HG03558 (cell line): ENCODE results near the gene TANC1.
"Not testable (repeated sequence)": the region's sequence is repeated elsewhere in the genome, so short reads cannot be mapped to it uniquely, and the experiment has no call there.

Experiments
- ATAC-seq: cut with Tn5 transposase; IDR thresholded peaks from one replicate; pipeline ENCODE4 v1.9.1; 2021; ENCODE audit warnings: moderate number of reproducible peaks; ENCODE audit not compliant: unreplicated experiment; ENCODE audit errors: extremely low read depth

TANC1 gene

GRCh38 chr2:159080641-159081040 lies 112.2 kb downstream of the TANC1 start:
- no peak for ATAC-seq

DNA sequence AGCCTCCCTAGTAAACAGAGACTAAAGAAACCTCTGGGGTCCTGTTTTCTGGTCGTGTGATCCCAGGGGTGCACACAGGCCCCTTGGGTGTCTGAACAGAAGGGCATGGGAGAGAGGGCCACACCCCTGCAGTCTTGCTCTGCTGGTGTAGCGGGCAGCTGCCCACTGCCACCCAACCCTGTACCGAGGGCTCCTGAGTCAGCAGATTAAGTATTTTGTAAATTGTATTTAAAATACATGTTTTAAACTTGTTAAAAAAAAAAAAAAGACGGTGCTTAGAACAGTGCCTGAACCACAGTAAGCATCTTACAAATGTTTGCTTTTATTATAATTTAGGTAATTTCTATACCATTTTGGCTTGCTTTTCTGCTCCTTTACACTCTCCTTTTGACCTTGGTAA lies 113.7 kb downstream of the TANC1 start:
- no peak for ATAC-seq

GRCh38 chr2:159084384-159085370 lies 116.2 kb downstream of the TANC1 start:
- ATAC-seq, result no peak

DNA sequence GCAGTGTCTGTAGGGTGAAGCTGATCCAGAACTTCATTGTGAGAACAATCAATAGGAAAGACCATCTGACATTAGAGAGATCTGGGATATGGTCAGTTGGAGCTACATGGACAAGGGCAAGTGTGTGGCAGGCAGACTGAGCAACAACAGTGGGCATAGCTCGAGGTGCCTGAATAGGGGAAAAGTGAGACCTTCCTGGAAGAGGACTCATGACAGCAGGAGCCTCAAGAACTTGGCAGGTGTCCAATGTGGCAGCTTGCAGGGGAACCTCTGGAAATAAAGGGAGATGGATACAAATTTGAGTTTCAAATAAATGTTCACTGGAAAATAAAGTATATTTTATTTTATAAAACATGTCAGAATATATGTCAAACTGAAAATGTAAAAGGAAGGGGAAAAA lies 117.9 kb downstream of the TANC1 start:
- no peak for ATAC-seq

GRCh38 chr2:159086826-159087225 lies 118.4 kb downstream of the TANC1 start:
- ATAC-seq, result no peak

DNA sequence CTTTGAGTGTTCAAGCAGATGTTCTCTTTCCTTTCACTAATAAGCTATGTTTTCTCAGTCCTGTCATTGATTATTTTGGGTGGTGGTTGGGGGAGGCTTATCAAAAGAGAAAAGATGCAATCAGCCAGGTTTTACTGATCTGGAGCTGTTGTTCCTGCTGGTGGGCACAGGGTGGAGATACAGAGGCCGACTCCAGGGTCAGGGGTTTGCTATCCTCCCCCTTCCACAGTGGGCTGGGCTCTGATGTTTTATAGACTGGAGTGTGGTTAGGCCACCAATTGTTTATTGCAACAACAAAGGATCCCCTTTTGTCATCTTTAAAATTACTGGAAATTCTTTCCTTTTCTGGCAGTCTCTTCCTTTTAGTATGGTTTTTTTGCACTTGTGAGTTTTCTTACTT lies 120.5 kb downstream of the TANC1 start:
- no peak for ATAC-seq

GRCh38 chr2:159089543-159089942 lies 121.1 kb downstream of the TANC1 start:
- no peak for ATAC-seq

- ATAC-seq, result peak; percentile 53
These were observed 122.2 kb downstream of the TANC1 start for GRCh38 chr2:159090514-159091201.

GRCh38 chr2:159091381-159091780 lies 122.9 kb downstream of the TANC1 start:
- no peak for ATAC-seq

- no peak for ATAC-seq
These were observed 123.5 kb downstream of the TANC1 start for GRCh38 chr2:159091976-159092375.

DNA sequence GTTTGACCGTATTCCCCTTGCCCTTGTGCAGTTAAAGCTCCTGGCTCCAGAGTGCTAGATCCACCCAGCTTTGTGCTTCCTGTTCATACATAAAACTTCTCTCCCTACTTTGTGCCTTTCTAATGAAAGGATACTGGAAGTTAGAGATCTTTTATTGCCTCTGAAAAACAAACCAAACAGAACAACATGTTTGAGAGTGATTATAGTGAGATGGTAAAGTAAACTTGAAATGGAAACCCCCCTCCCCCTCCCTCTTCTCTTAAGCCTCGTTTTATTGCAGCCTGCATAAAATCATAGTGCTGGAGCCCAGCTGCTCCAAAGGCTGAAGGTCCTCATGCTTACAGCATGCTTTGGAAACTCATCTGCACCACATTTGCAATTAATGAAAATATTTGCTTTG lies 125.1 kb downstream of the TANC1 start:
- ATAC-seq, result no peak

- no peak for ATAC-seq
These were observed 125.8 kb downstream of the TANC1 start for GRCh38 chr2:159094173-159094737.

DNA sequence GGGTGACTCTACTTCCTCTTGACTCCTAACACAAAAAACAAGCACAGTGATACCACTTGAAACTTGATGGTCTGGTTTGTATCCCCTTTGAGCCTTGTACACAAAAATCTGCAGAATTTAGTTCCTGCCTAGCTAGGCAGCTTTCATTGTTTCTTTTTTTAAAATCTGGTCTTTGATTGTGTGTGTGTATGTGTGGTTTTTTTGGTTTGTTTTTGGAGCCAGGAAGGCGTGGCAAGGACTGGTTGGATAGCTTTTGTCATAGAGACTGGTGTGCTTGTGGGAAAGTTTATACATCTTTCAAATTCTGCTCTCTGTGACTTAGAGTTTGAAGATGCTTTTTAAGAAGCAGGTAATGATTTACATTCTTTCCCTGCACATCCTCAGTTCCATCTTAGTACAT lies 127.4 kb downstream of the TANC1 start:
- no peak for ATAC-seq

DNA sequence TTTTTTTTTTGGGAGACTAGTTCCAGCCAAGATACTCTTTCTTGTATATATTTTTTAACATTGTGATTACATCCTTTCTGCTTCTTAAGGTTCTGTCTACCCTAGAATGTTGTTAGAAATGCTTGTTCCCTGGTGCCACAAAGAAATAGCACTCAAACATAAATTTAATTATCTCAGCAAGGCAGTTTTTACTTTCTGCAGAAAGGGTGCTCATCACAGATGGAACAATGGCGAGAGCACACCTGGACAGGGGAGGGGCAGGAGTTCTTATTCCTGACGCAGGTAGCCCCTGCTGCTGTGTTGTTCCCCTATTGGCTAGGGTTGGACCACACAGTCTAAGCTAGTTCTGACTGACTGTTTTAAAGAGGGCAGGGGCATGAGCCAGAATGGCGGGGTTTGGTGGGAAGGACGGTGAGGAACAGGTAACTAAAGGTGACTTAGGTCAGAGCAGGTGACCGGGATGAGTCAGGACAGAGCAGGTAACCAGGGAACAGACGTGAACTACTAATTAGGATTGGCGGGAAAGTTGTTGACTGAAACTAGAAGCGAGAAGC lies 127.9 kb downstream of the TANC1 start:
- ATAC-seq, result not testable (repeated sequence)

DNA sequence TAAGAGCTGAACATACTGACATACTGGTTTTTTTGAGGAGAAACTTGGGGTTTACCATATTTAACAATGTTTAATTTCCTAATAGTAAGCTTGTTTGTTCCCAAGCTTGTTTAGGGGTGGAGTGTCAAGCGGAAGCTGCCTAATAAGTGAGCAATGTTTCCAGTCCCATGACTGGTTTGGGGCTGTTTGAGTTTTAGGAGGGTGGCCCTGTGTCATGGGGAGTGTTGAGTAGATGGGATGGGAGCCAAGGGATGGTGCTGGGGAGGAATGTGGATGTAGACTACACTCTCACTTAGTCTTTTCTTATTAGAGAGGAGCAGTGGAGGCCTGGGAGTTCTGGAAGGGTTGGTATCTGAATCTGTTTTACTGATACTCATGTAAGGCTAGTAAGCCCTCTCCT lies 128.5 kb downstream of the TANC1 start:
- ATAC-seq, result no peak

GRCh38 chr2:159098361-159098760 lies 129.9 kb downstream of the TANC1 start:
- ATAC-seq, result no peak

DNA sequence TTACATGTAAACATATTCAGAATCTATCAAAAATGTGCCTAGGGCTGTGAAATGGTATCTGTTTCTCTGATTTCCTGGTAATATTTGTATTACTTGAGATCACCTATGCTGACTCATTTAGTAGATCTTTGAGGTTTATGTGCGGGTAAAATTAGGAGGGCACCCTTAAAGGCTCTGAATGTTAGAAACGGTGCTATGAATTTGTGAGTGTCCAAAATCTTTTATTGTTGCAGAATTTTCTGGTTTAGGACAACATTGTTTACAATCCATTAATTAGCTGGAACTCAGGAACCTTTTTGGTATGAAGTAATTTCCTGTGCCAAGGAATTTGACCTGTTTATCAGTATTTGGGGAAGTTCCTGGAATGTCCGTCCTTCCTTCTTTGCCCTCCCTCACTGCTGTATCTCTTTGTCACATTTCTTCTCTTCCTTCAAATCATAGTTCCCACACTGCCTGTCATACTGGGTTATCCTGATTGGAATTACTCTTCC lies 130.5 kb downstream of the TANC1 start:
- no peak for ATAC-seq

GRCh38 chr2:159101755-159102489 lies 133.5 kb downstream of the TANC1 start:
- no peak for ATAC-seq

GRCh38 chr2:159103411-159103810 lies 135.0 kb downstream of the TANC1 start:
- ATAC-seq, result no peak

DNA sequence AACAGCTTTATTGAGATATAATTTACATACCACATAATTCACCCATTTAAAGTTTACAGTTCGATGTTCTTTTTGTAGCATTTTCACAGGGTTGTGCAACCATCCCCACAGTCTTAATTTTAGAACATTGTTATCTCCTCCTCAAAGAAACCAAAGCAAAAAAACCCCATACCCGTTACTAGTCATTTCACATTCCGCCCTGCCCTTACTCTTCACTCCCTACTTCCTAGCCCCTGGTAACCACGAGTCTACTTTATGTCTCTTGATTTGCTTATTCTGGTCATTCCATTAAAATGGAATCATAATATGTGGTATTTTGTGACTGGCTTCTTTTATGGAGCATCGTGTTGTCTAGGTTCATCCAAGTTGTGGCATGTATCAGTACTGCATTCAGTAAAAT lies 137.7 kb downstream of the TANC1 start:
- no peak for ATAC-seq
